GM23338 (cell line): ENCODE results near the gene RTL10. TPM values are rescaled to one million over a fixed set of nuclear protein-coding genes. Genes with fewer than 3 reads are reported as not detected.

Experiments used
- ATAC-seq: fragments of 200-7000 bp; cut with Tn5 transposase; 3 replicates; pipeline ENCODE4 v1.9.1; 2020
- DNase-seq: peaks from one replicate; pipeline ENCODE4 v3.0.0-alpha.2; 2015; ENCODE audit warnings: low spot score
- H2AFZ ChIP-seq: fragments of 200-600 bp; sonication (generic); 2 replicates; pipeline ENCODE4 v1.8.0; 2016; ENCODE audit warnings: antibody characterized with exemption, mild to moderate bottlenecking, moderate library complexity
- H3F3A ChIP-seq: fragments of 200-600 bp; sonication (generic); replicated peaks from 2 replicates; pipeline ENCODE4 v1.8.0; 2017; ENCODE audit warnings: antibody characterized with exemption, mixed run types, low read depth
- H3K27ac ChIP-seq: fragments of 200-600 bp; sonication (generic); 2 replicates; pipeline ENCODE4 v1.6.1; 2016; ENCODE audit warnings: low read depth
- H3K27me3 ChIP-seq: fragments of 200-600 bp; sonication (generic); 2 replicates; pipeline ENCODE4 v1.8.0; 2016; ENCODE audit warnings: mild to moderate bottlenecking, mixed run types, moderate library complexity; ENCODE audit not compliant: insufficient read depth
- H3K36me3 ChIP-seq: fragments of 200-600 bp; sonication (generic); 2 replicates; pipeline ENCODE4 v1.8.0; 2016; ENCODE audit warnings: mild to moderate bottlenecking; ENCODE audit not compliant: insufficient read depth
- H3K4me1 ChIP-seq: fragments of 200-600 bp; sonication (generic); 2 replicates; pipeline ENCODE4 v1.8.0; 2016; ENCODE audit warnings: mild to moderate bottlenecking, moderate library complexity; ENCODE audit not compliant: insufficient read depth
- H3K4me2 ChIP-seq: fragments of 200-600 bp; sonication (generic); 2 replicates; pipeline ENCODE4 v1.7.1; 2017; ENCODE audit warnings: mixed run types
- H3K4me3 ChIP-seq: fragments of 200-600 bp; sonication (generic); 2 replicates; pipeline ENCODE4 v1.6.1; 2016; ENCODE audit warnings: mixed run types
- H3K79me2 ChIP-seq: fragments of 200-600 bp; sonication (generic); replicated peaks from 2 replicates; pipeline ENCODE4 v1.8.0; 2017; ENCODE audit warnings: mild to moderate bottlenecking; ENCODE audit not compliant: insufficient read depth
- H3K9me2 ChIP-seq: fragments of 200-600 bp; sonication (generic); 2 replicates; pipeline ENCODE4 v1.8.0; 2017; ENCODE audit not compliant: insufficient read depth
- H4K20me1 ChIP-seq: fragments of 200-600 bp; sonication (generic); replicated peaks from 2 replicates; pipeline ENCODE4 v1.8.0; 2017; ENCODE audit warnings: mild to moderate bottlenecking; ENCODE audit not compliant: insufficient read depth
- H3K27ac Mint-ChIP-seq: 2 replicates; pipeline ENCODE4 v1.8.0; 2020; ENCODE audit warnings: inconsistent platforms, mild to moderate bottlenecking, moderate library complexity, mixed read lengths
- H3K27me3 Mint-ChIP-seq: 3 replicates; pipeline ENCODE4 v1.8.0; 2022; ENCODE audit warnings: low read depth, mild to moderate bottlenecking, moderate library complexity, mixed read lengths, inconsistent platforms; ENCODE audit not compliant: insufficient read depth, poor library complexity
- H3K36me3 Mint-ChIP-seq: 3 replicates; pipeline ENCODE4 v1.8.0; 2021; ENCODE audit warnings: low read depth, mild to moderate bottlenecking, inconsistent platforms, moderate library complexity, mixed read lengths
- H3K4me1 Mint-ChIP-seq: 3 replicates; pipeline ENCODE4 v1.8.0; 2020; ENCODE audit warnings: mild to moderate bottlenecking, inconsistent platforms, mixed read lengths
- H3K4me3 Mint-ChIP-seq: 3 replicates; pipeline ENCODE4 v1.8.0; 2021; ENCODE audit warnings: moderate library complexity, mild to moderate bottlenecking, inconsistent platforms, mixed read lengths
- H3K9me3 Mint-ChIP-seq: 3 replicates; pipeline ENCODE4 v1.8.0; 2020; ENCODE audit warnings: moderate library complexity, mild to moderate bottlenecking, inconsistent platforms, mixed read lengths
- CREB1 ChIP-seq: fragments of 250-450 bp; sonication (Bioruptor Pico); IDR thresholded peaks from 2 replicates; pipeline ENCODE4 v1.5.0; 2020; ENCODE audit warnings: low read depth, mild to moderate bottlenecking, moderate library complexity
- CTCF ChIP-seq, 2 experiments: fragments of 200-600 bp in 1 of 2; sonication (generic) in 1 of 2; conservative IDR thresholded peaks; 2 replicates each; pipeline versions ENCODE4 v1.5.1 to v1.6.1; 2016 to 2017; ENCODE audit warnings: antibody characterized with exemption in 2 of 2, low read depth in 2 of 2, mild to moderate bottlenecking in 2 of 2, moderate library complexity in 1 of 2
- EZH2 ChIP-seq: fragments of 200-600 bp; sonication (generic); IDR thresholded peaks from one replicate; pipeline ENCODE4 v1.8.0; 2017; ENCODE audit warnings: antibody characterized with exemption, mild to moderate bottlenecking, low read depth; ENCODE audit not compliant: unreplicated experiment
- EZH2phosphoT487 ChIP-seq: fragments of 200-600 bp; sonication (generic); IDR thresholded peaks from one replicate; pipeline ENCODE4 v1.8.1; 2018; ENCODE audit warnings: antibody characterized with exemption; ENCODE audit not compliant: unreplicated experiment
- JUNB ChIP-seq: IDR thresholded peaks from one replicate; pipeline ENCODE4 v1.6.1; 2016; ENCODE audit warnings: antibody characterized with exemption; ENCODE audit not compliant: unreplicated experiment
- POLR2AphosphoS5 ChIP-seq: IDR thresholded peaks from 2 replicates; pipeline ENCODE4 v1.6.1; 2016; ENCODE audit warnings: antibody characterized with exemption, low read depth
- STAT1 ChIP-seq: IDR thresholded peaks from one replicate; pipeline ENCODE4 v1.6.1; 2016; ENCODE audit warnings: antibody characterized with exemption; ENCODE audit not compliant: unreplicated experiment
- ZNF114 ChIP-seq: fragments of 250-450 bp; sonication (Bioruptor Pico); IDR thresholded peaks from 2 replicates; pipeline ENCODE4 v1.5.0; 2020; ENCODE audit warnings: mild to moderate bottlenecking, moderate library complexity
- ZNF462 ChIP-seq: fragments of 250-450 bp; sonication (Bioruptor Pico); IDR thresholded peaks from 2 replicates; pipeline ENCODE4 v1.5.0; 2020; ENCODE audit warnings: mild to moderate bottlenecking, moderate library complexity
- polyA plus RNA-seq: library from polyadenylated mRNA; unstranded; fragments of >200 nt; fragmentation: Nextera tagmentation; extraction: Ambion mirVana; gene quantifications from 2 replicates; pipeline ENCODE4 v1.2.1, GENCODE V29; 2016
- total RNA-seq: library from RNA; depleted of rRNA; stranded (reverse); fragments of >200 nt; shearing (Covaris generic); gene quantifications from 2 replicates; pipeline ENCODE4 v1.2.3, GENCODE V29; 2014

Gene RTL10
- total and polyA plus RNA-seq, 2 experiments from 2014 or later = 9.4 to 17.4 TPM

GRCh38 chr22:19877626-19878339 lies 23.1 kb upstream of the RTL10 start:
- H3K4me1 Mint-ChIP-seq = peaks cover 32% of the 10 kb centered on the region
- no peak overlapping the region for H3K4me3 Mint-ChIP-seq
- no peaks in the 10 kb centered on the region for H3K79me2 ChIP-seq
- H2AFZ ChIP-seq = no peak overlapping the region
- peaks cover 4% of the 10 kb centered on the region for H3F3A ChIP-seq
- no peaks in the 10 kb centered on the region for H3K9me2 ChIP-seq
- DNase-seq (no peak), ATAC-seq (no peak)
- no peaks in the 10 kb centered on the region for H3K36me3 ChIP-seq
- no peak overlapping the region for H3K27ac Mint-ChIP-seq
- TF ChIP-seq POLR2AphosphoS5 = no peak
- no peak for TF ChIP-seq JUNB
- TF ChIP-seq EZH2 = no peak
- H4K20me1 ChIP-seq = no peaks in the 10 kb centered on the region
- H3K36me3 Mint-ChIP-seq = no peaks in the 10 kb centered on the region; the same call in 2 of the 3 replicates
- no peaks in the 10 kb centered on the region for H3K9me3 Mint-ChIP-seq
- no peak overlapping the region for H3K4me2 ChIP-seq
- H3K27ac ChIP-seq = no peak overlapping the region
- H3K4me1 ChIP-seq = peaks cover 18% of the 10 kb centered on the region
- peaks cover 18% of the 10 kb centered on the region for H3K27me3 Mint-ChIP-seq
- no peaks in the 10 kb centered on the region for H3K27me3 ChIP-seq
- H3K4me3 ChIP-seq = no peak overlapping the region

GRCh38 chr22:19876941-19877625 lies 22.4 kb upstream of the RTL10 start:
- Mint-ChIP-seq H3K4me3 (no peak overlapping the region), H3K27me3 (peaks cover 18% of the 10 kb centered on the region), H3K27ac (no peak overlapping the region), H3K36me3 (no peaks in the 10 kb centered on the region; the same call in 2 of the 3 replicates), H3K4me1 (peaks cover 28% of the 10 kb centered on the region), H3K9me3 (no peaks in the 10 kb centered on the region)
- Histone ChIP-seq H2AFZ (no peak overlapping the region), H4K20me1 (no peaks in the 10 kb centered on the region), H3K36me3 (no peaks in the 10 kb centered on the region), H3K4me3 (no peak overlapping the region), H3K9me2 (no peaks in the 10 kb centered on the region), H3K27me3 (no peaks in the 10 kb centered on the region), H3F3A (peaks cover 4% of the 10 kb centered on the region), H3K79me2 (no peaks in the 10 kb centered on the region), H3K4me2 (no peak overlapping the region), H3K4me1 (peaks cover 14% of the 10 kb centered on the region), H3K27ac (no peak overlapping the region)
- TF ChIP-seq CREB1 = no peak
- no peak for TF ChIP-seq EZH2
- no peak for TF ChIP-seq CTCF (conservative IDR thresholded peaks at IDR 0.05; ENCODE audit: low read depth in 2 of 2)
- TF ChIP-seq ZNF462 (CRISPR knock-in tag) = no peak
- TF ChIP-seq ZNF114 (CRISPR knock-in tag) = no peak
- TF ChIP-seq EZH2phosphoT487 = no peak
- no peak for TF ChIP-seq POLR2AphosphoS5
- TF ChIP-seq STAT1 = no peak
- no peak for DNase-seq
- ATAC-seq = no peak
